Esophagus squamous epithelium (tissue), 4 donors: Measurements from ENCODE around the gene NRG3.

Experiments used
- POLR2A ChIP-seq, 4 donors: fragments of 450-650 bp; IDR thresholded peaks; one replicate each; pipeline ENCODE4 v1.6.1; 2017; ENCODE audit warnings: antibody characterized with exemption in 4 of 4, mild to moderate bottlenecking in 4 of 4, moderate library complexity in 3 of 4
- TF ChIP-seq, protein P1 (sequence below), 6 experiments: fragments of 450-650 bp in 4 of 6; fragments of 200-600 bp in 2 of 6; sonication (generic) in 2 of 6; IDR thresholded peaks; one replicate each; pipeline ENCODE4 v1.5.1; 2016 to 2019; ENCODE audit warnings: antibody characterized with exemption in 6 of 6, mild to moderate bottlenecking in 4 of 6, moderate library complexity in 4 of 6

DNA sequence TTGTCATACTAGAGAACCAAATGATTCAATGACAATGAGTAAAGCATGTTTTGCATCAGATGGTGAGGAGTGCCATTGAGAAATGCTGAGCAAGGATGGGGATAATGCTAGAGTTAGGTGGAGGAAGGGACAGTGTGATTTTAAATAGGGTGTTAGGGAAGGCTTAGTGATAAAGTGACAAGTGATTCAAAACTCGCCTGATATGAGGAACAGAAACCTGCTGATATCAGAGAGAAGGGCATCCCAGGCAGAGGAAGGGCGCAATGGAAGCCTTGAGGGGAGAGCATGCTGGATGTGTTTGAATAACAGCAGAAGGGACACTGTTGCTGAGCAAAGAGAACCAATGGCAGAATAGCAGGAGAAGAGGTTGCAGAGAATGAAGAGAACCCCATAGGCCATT lies 196.2 kb downstream of the NRG3 start:
- TF ChIP-seq POLR2A (IDR thresholded peaks at IDR 0.05), result no peak
- TF ChIP-seq, protein P1, sequence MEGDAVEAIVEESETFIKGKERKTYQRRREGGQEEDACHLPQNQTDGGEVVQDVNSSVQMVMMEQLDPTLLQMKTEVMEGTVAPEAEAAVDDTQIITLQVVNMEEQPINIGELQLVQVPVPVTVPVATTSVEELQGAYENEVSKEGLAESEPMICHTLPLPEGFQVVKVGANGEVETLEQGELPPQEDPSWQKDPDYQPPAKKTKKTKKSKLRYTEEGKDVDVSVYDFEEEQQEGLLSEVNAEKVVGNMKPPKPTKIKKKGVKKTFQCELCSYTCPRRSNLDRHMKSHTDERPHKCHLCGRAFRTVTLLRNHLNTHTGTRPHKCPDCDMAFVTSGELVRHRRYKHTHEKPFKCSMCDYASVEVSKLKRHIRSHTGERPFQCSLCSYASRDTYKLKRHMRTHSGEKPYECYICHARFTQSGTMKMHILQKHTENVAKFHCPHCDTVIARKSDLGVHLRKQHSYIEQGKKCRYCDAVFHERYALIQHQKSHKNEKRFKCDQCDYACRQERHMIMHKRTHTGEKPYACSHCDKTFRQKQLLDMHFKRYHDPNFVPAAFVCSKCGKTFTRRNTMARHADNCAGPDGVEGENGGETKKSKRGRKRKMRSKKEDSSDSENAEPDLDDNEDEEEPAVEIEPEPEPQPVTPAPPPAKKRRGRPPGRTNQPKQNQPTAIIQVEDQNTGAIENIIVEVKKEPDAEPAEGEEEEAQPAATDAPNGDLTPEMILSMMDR (IDR thresholded peaks at IDR 0.05), result no peak
